IMR-90 (cell line): ENCODE results near the gene APOA4. TPM values are rescaled to one million over a fixed set of nuclear protein-coding genes. Genes with fewer than 3 reads are reported as not detected.

Experiments used
- ATAC-seq: fragments of 200-7000 bp; cut with Tn5 transposase; 2 replicates; pipeline ENCODE4 v1.9.1; 2020; ENCODE audit warnings: low read depth, mild to moderate bottlenecking, moderate library complexity
- BruUV-seq: library from RNA; stranded (reverse); fragments of 400-500 nt; replicated peaks from 2 replicates; lab custom pipeline; 2021; lab: Mats Ljungman, UMichigan
- CTCF ChIA-PET: fragments of 300-600 bp; formaldehyde crosslinking; extraction: SDS; loops from one replicate; lab custom pipeline; 2021; ENCODE audit warnings: antibody characterized with exemption; lab: Yijun Ruan, JAX
- POLR2A ChIA-PET: fragments of 300-600 bp; sonication (Branson Sonifier 250); formaldehyde crosslinking; loops from one replicate; lab custom pipeline; 2022; ENCODE audit warnings: antibody characterized with exemption; ENCODE audit not compliant: unreplicated experiment; lab: Charles Lee
- DNase-seq: peaks from one replicate; pipeline ENCODE4 v3.0.0; 2013
- H2AFZ ChIP-seq: replicated peaks from 2 replicates; pipeline ENCODE3; 2013; ENCODE audit warnings: low read length, mild to moderate bottlenecking; ENCODE audit not compliant: poor library complexity
- H2AK5ac ChIP-seq: 2 replicates; pipeline ENCODE4 v1.6.1; 2013; ENCODE audit warnings: low read depth, low read length, inconsistent platforms
- H2AK9ac ChIP-seq: replicated peaks from 2 replicates; pipeline ENCODE3; 2013; ENCODE audit warnings: mild to moderate bottlenecking, low read depth, low read length, moderate library complexity; ENCODE audit not compliant: poor library complexity
- H2BK120ac ChIP-seq: 2 replicates; pipeline ENCODE4 v1.6.1; 2013; ENCODE audit warnings: low read depth, low read length, inconsistent platforms
- H2BK15ac ChIP-seq: 3 replicates; pipeline ENCODE4 v1.6.1; 2013; ENCODE audit warnings: low read depth, low read length, inconsistent platforms
- H2BK20ac ChIP-seq: 2 replicates; pipeline ENCODE4 v1.6.1; 2013; ENCODE audit warnings: low read depth, mild to moderate bottlenecking, inconsistent platforms, low read length, moderate library complexity
- H2BK5ac ChIP-seq: 2 replicates; pipeline ENCODE4 v1.6.1; 2013; ENCODE audit warnings: mild to moderate bottlenecking, low read depth, low read length, inconsistent platforms; ENCODE audit not compliant: poor library complexity, severe bottlenecking
- H3K14ac ChIP-seq: replicated peaks from 2 replicates; pipeline ENCODE4 v1.6.1; 2013; ENCODE audit warnings: low read depth, low read length, inconsistent platforms
- H3K18ac ChIP-seq: 2 replicates; pipeline ENCODE4 v1.6.1; 2013; ENCODE audit warnings: low read depth, low read length, control low read depth
- H3K23ac ChIP-seq: 2 replicates; pipeline ENCODE4 v1.6.1; 2013; ENCODE audit warnings: low read depth, low read length, inconsistent platforms
- H3K27ac ChIP-seq: 2 replicates; pipeline ENCODE4 v1.5.1; 2013; ENCODE audit warnings: mild to moderate bottlenecking, control low read depth, low read length; ENCODE audit not compliant: insufficient read depth
- H3K27me3 ChIP-seq: 2 replicates; pipeline ENCODE4 v1.6.1; 2013; ENCODE audit warnings: low read length; ENCODE audit not compliant: control insufficient read depth, insufficient read depth
- H3K36me3 ChIP-seq: 2 replicates; pipeline ENCODE4 v1.6.1; 2013; ENCODE audit warnings: low read length, mixed read lengths; ENCODE audit not compliant: control insufficient read depth, insufficient read depth
- H3K4ac ChIP-seq: 2 replicates; pipeline ENCODE4 v1.6.1; 2013; ENCODE audit warnings: low read depth, low read length, inconsistent platforms
- H3K4me1 ChIP-seq: 2 replicates; pipeline ENCODE4 v1.6.1; 2013; ENCODE audit warnings: low read length, mixed read lengths; ENCODE audit not compliant: control insufficient read depth, insufficient read depth
- H3K4me2 ChIP-seq: 2 replicates; pipeline ENCODE4 v1.6.1; 2013; ENCODE audit warnings: low read depth, mild to moderate bottlenecking, control low read depth, low read length, moderate library complexity
- H3K4me3 ChIP-seq: 2 replicates; pipeline ENCODE4 v1.5.1; 2013; ENCODE audit warnings: low read depth, mild to moderate bottlenecking, control low read depth, low read length, moderate library complexity; ENCODE audit not compliant: insufficient read depth
- H3K56ac ChIP-seq: 2 replicates; pipeline ENCODE4 v1.6.1; 2013; ENCODE audit warnings: low read length, inconsistent platforms; ENCODE audit not compliant: insufficient read depth; ENCODE audit errors: extremely low read depth
- H3K79me1 ChIP-seq, 2 experiments: 2 replicates each; pipeline ENCODE4 v1.6.1; 2013; ENCODE audit warnings: low read length in 2 of 2, inconsistent platforms in 1 of 2, low read depth in 1 of 2
- H3K9ac ChIP-seq: 2 replicates; pipeline ENCODE4 v1.6.1; 2013; ENCODE audit warnings: low read depth, low read length, control low read depth
- H3K9me1 ChIP-seq: 2 replicates; pipeline ENCODE4 v1.6.1; 2013; ENCODE audit warnings: low read length, inconsistent platforms; ENCODE audit not compliant: insufficient read depth
- H3K9me3 ChIP-seq: 2 replicates; pipeline ENCODE4 v1.6.1; 2013; ENCODE audit warnings: low read length; ENCODE audit not compliant: control insufficient read depth, insufficient read depth
- H4K20me1 ChIP-seq: 2 replicates; pipeline ENCODE4 v1.6.1; 2013; ENCODE audit warnings: low read length, inconsistent platforms; ENCODE audit not compliant: insufficient read depth
- H4K5ac ChIP-seq: 2 replicates; pipeline ENCODE4 v1.6.1; 2013; ENCODE audit warnings: mild to moderate bottlenecking, low read depth, low read length, control low read depth
- H4K8ac ChIP-seq, 2 experiments: 2 replicates each; pipeline ENCODE4 v1.6.1; 2013; ENCODE audit warnings: low read depth in 2 of 2, low read length in 2 of 2, control low read depth in 1 of 2, inconsistent platforms in 1 of 2
- H4K91ac ChIP-seq: 2 replicates; pipeline ENCODE4 v1.6.1; 2013; ENCODE audit warnings: low read depth, low read length, inconsistent platforms; ENCODE audit not compliant: insufficient read depth
- BHLHE40 ChIP-seq: fragments of 150-350 bp; IDR thresholded peaks from 2 replicates; pipeline ENCODE4 v1.6.1; 2016; ENCODE audit warnings: mild to moderate bottlenecking, low read depth, low read length
- CEBPB ChIP-seq: IDR thresholded peaks from 2 replicates; pipeline ENCODE4 v1.6.1; 2012; ENCODE audit warnings: low read depth, low read length, improper control_type of control experiment
- CHD1 ChIP-seq: IDR thresholded peaks from 2 replicates; pipeline ENCODE4 v1.6.1; 2012; ENCODE audit warnings: low read depth, low read length, improper control_type of control experiment
- FOS ChIP-seq: fragments of 150-350 bp; IDR thresholded peaks from 2 replicates; pipeline ENCODE4 v1.6.1; 2016; ENCODE audit warnings: low read depth, low read length
- MAFK ChIP-seq: IDR thresholded peaks from 2 replicates; pipeline ENCODE4 v1.6.1; 2012; ENCODE audit warnings: low read depth, low read length, improper control_type of control experiment
- MAZ ChIP-seq: IDR thresholded peaks from 2 replicates; pipeline ENCODE4 v1.6.1; 2012; ENCODE audit warnings: low read depth, mild to moderate bottlenecking, low read length, improper control_type of control experiment, moderate library complexity, borderline replicate concordance
- POLR2A ChIP-seq: IDR thresholded peaks from 2 replicates; pipeline ENCODE4 v1.6.1; 2012; ENCODE audit warnings: mild to moderate bottlenecking, low read depth, low read length
- RAD21 ChIP-seq: IDR thresholded peaks from 2 replicates; pipeline ENCODE4 v1.6.1; 2012; ENCODE audit warnings: low read length, improper control_type of control experiment
- RCOR1 ChIP-seq: IDR thresholded peaks from 2 replicates; pipeline ENCODE4 v1.6.1; 2012; ENCODE audit warnings: mild to moderate bottlenecking, low read length, improper control_type of control experiment; ENCODE audit not compliant: insufficient replicate concordance
- WGBS, 2 experiments: methylation state at CpG; one replicate each; pipeline versions ENCODE4 v1.1.5 to v1.1.7; 2013; ENCODE audit warnings: missing lambda C conversion rate in 2 of 2; ENCODE audit not compliant: insufficient read length in 1 of 2; ENCODE audit errors: extremely low coverage in 2 of 2; 5-methylcytosine and 5-hydroxymethylcytosine counted together
- dilution Hi-C: fragments of 300-500 bp; cut with HindIII; formaldehyde crosslinking; loops from one replicate; pipeline ENCODE4 v1.14.3; 2018; ENCODE audit warnings: low sequenced_read_pairs; ENCODE audit not compliant: unreplicated experiment
- in situ Hi-C: fragments of 300-500 bp; cut with MboI; formaldehyde crosslinking; loops from 3 replicates; pipeline ENCODE4 v1.14.3; 2019; ENCODE audit warnings: low sequenced_read_pairs, inconsistent platforms, mixed read lengths
- intact Hi-C: fragments of 100-400 bp; cut with micrococcal nuclease; formaldehyde crosslinking; loops from 2 replicates; pipeline ENCODE4 v1.10.0; 2022
- polyA plus RNA-seq, 3 experiments: library from polyadenylated mRNA; depleted of rRNA; stranded (reverse); fragments of >200 nt; gene quantifications; 2 replicates each; pipeline ENCODE4 v1.2.3, GENCODE V29; 2012; ENCODE audit warnings: low replicate concordance in 1 of 3
- total RNA-seq: library from RNA; depleted of rRNA; stranded (reverse); fragments of >200 nt; gene quantifications from 2 replicates; pipeline ENCODE4 v1.2.3, GENCODE V29; 2012
- TF ChIP-seq, protein P1 (sequence below): fragments of 150-350 bp; IDR thresholded peaks from 2 replicates; pipeline ENCODE4 v1.6.1; 2017; ENCODE audit warnings: mild to moderate bottlenecking, antibody characterized with exemption, low read length, low read depth
- TF ChIP-seq, protein P2 (sequence below): conservative IDR thresholded peaks from 2 replicates; pipeline ENCODE4 v1.5.1; 2012; ENCODE audit warnings: mild to moderate bottlenecking, low read depth, low read length, improper control_type of control experiment
- TF ChIP-seq, protein P3 (sequence below): fragments of 150-350 bp; IDR thresholded peaks from 2 replicates; pipeline ENCODE4 v1.6.1; 2016; ENCODE audit warnings: low read depth, mild to moderate bottlenecking, low read length, moderate library complexity, borderline replicate concordance

APOA4 gene
- total and polyA plus RNA-seq, 2 of the 4 experiments (the other 2 are of a cell fraction): not detected

DNA sequence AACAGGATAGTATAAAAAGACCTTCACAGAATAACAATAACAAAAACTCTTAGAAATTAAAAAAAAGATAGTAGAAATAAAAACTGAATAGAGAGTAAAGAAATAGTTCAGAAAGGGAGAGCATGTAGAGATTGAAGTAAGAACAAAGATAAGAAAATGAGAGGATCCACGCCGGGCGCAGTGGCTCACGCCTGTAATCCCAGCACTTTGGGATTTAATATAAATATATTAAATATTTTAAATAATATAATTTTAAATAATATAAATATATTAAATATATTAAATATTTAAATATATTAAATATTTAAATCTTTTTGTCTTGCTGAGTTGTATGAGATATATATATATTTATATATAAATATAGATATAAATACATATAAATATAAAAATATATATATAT is 11.0 kb downstream of the APOA4 start:
- no peak overlapping the region for H3K4ac ChIP-seq
- POLR2A ChIA-PET: no interaction called here
- H2AFZ ChIP-seq: no peak overlapping the region
- WGBS, 2 experiments: no CpG with 5 or more reads among the region's 4 CpGs
- H3K27ac ChIP-seq: no peak overlapping the region
- no peaks in the 10 kb centered on the region for H4K20me1 ChIP-seq
- DNase-seq: no peak
- CTCF ChIA-PET: no interaction called here
- dilution Hi-C loops (no loop called here), in situ Hi-C loops (no loop called here), intact Hi-C loops (no loop called here)
- H4K5ac ChIP-seq: no peak overlapping the region
- no peak overlapping the region for H3K18ac ChIP-seq
- no peak overlapping the region for H4K91ac ChIP-seq
- H3K9ac ChIP-seq: no peak overlapping the region
- no peak overlapping the region for H3K4me3 ChIP-seq
- no peak overlapping the region for H3K23ac ChIP-seq
- no peak overlapping the region for H2BK20ac ChIP-seq
- no peaks in the 10 kb centered on the region for H3K79me1 ChIP-seq
- no peak overlapping the region for H2AK5ac ChIP-seq
- H2BK120ac ChIP-seq: no peak overlapping the region
- no peak overlapping the region for H2BK15ac ChIP-seq
- ATAC-seq: no peak
- H2BK5ac ChIP-seq: no peak overlapping the region
- no peak overlapping the region for H3K56ac ChIP-seq
- peaks cover 3% of the 10 kb centered on the region; the same call in 1 of the 2 replicates for H3K4me1 ChIP-seq
- H3K27me3 ChIP-seq: peaks cover 4% of the 10 kb centered on the region; the same call in 1 of the 2 replicates
- H2AK9ac ChIP-seq: no peak overlapping the region
- no peak overlapping the region for H3K14ac ChIP-seq
- no peak overlapping the region for H4K8ac ChIP-seq
- no peaks in the 10 kb centered on the region for H3K36me3 ChIP-seq
- no peak overlapping the region for H3K4me2 ChIP-seq
- H3K9me3 ChIP-seq: peaks cover 3% of the 10 kb centered on the region
- TF ChIP-seq FOS (no peak), CHD1 (no peak), RAD21 (no peak), MAZ (no peak), RCOR1 (no peak), POLR2A (no peak), BHLHE40 (no peak), CEBPB (no peak), MAFK (no peak)
- TF ChIP-seq, protein P1, sequence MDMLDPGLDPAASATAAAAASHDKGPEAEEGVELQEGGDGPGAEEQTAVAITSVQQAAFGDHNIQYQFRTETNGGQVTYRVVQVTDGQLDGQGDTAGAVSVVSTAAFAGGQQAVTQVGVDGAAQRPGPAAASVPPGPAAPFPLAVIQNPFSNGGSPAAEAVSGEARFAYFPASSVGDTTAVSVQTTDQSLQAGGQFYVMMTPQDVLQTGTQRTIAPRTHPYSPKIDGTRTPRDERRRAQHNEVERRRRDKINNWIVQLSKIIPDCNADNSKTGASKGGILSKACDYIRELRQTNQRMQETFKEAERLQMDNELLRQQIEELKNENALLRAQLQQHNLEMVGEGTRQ: no peak
- TF ChIP-seq, protein P2, sequence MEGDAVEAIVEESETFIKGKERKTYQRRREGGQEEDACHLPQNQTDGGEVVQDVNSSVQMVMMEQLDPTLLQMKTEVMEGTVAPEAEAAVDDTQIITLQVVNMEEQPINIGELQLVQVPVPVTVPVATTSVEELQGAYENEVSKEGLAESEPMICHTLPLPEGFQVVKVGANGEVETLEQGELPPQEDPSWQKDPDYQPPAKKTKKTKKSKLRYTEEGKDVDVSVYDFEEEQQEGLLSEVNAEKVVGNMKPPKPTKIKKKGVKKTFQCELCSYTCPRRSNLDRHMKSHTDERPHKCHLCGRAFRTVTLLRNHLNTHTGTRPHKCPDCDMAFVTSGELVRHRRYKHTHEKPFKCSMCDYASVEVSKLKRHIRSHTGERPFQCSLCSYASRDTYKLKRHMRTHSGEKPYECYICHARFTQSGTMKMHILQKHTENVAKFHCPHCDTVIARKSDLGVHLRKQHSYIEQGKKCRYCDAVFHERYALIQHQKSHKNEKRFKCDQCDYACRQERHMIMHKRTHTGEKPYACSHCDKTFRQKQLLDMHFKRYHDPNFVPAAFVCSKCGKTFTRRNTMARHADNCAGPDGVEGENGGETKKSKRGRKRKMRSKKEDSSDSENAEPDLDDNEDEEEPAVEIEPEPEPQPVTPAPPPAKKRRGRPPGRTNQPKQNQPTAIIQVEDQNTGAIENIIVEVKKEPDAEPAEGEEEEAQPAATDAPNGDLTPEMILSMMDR: no peak
- TF ChIP-seq, protein P3, sequence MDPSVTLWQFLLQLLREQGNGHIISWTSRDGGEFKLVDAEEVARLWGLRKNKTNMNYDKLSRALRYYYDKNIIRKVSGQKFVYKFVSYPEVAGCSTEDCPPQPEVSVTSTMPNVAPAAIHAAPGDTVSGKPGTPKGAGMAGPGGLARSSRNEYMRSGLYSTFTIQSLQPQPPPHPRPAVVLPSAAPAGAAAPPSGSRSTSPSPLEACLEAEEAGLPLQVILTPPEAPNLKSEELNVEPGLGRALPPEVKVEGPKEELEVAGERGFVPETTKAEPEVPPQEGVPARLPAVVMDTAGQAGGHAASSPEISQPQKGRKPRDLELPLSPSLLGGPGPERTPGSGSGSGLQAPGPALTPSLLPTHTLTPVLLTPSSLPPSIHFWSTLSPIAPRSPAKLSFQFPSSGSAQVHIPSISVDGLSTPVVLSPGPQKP: no peak
- BruUV-seq: no TSS peak
- H3K9me1 ChIP-seq: no peaks in the 10 kb centered on the region
